ENCODE measurements around the gene ALOX5.

ALOX5 gene

DNA sequence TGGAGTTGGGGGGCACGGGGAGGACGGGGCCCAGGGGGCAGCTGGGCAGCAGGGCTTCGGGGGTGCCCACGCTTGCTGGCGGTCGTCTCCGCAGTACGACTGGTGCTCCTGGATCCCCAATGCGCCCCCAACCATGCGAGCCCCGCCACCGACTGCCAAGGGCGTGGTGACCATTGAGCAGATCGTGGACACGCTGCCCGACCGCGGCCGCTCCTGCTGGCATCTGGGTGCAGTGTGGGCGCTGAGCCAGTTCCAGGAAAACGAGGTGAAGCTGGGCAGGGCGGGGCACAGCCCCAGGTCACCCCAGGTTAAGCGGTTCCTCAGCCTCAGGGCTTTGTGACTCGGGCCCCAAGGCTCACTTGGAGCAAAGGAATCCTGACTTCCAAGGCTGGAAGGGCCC is 70.0 kb downstream of the ALOX5 start:
- DNase-seq = no peak

GRCh38 chr10:45444976-45445898 is 71.2 kb downstream of the ALOX5 start:
- no peak for DNase-seq

DNA sequence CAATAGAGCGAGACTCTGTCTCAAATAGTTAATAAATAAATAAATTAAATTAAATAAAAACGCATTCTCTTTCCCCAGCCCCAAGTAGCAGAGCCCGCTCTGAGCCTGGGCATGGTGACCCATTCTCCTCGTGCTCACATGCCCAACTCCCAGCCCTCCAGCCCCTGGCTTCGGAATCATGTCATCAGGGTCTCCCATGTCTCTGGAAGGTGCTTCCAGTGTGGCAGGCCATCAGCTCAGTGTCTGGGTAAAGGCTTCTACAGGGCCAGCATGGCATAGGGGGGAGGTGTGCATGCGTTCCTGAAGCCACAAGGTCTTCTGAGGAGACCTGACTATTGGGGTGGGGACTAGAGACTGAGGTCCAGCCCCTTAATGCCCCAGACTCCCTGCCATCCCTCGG is 72.8 kb downstream of the ALOX5 start:
- no peak for DNase-seq

- no peak for DNase-seq
Observed at GRCh38 chr10:45447416-45447815, 73.4 kb downstream of the ALOX5 start.

DNA sequence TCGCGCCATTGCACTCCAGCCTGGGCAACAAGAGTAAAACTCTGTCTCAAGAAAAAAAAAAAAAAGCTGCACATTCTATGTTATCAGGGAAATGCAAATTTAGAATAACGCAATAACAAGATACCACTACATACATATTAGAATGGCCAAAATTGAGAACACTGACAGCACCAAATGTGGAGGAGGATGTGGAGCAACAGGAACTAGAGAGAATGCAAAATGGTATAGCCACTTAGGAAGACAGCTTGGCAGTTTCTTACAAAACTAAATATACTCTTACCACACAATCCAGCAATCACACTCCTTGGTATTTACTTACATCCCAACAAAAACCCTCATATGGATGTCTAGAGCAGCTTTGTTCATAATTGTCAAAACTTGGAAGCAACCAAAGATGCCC is 76.8 kb downstream of the ALOX5 start:
- DNase-seq = no peak

DNA sequence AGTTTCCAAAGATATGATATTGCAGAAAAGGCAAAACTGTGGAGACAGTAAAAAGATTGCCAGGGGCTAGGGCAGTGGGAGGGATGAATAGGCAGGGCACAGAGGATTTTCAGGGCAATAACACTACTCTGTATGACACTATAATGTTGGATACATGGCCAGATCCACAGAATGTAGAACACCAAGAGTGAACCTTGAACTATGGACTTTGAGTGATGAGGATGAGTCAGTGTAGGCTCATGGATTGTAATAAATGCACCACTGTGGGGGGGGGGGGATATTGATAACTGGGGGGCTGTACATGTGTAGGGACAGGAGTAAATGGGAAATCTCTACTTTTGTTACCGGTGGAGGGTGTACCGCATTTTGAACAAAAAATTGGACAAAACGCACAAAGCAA is 77.4 kb downstream of the ALOX5 start:
- DNase-seq = no peak

DNA sequence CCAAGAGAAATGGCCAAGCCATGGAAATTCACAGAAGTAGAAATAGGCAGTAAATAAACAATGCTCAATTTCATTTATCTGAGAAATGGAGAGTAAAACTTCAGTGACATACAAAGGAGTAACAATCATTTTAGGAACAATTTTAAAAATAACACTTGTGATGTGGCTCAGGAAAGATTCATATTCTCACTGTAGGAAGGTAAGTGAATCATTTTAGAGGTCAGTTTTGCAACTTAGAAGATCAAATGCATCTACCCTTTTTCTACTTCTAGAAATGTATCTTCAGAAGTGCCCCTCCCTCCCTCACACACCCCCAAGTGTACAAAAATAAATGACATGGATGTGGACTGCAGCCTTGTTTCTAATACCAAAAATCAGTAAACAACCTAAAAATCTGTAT is 78.3 kb downstream of the ALOX5 start:
- no peak for DNase-seq

DNA sequence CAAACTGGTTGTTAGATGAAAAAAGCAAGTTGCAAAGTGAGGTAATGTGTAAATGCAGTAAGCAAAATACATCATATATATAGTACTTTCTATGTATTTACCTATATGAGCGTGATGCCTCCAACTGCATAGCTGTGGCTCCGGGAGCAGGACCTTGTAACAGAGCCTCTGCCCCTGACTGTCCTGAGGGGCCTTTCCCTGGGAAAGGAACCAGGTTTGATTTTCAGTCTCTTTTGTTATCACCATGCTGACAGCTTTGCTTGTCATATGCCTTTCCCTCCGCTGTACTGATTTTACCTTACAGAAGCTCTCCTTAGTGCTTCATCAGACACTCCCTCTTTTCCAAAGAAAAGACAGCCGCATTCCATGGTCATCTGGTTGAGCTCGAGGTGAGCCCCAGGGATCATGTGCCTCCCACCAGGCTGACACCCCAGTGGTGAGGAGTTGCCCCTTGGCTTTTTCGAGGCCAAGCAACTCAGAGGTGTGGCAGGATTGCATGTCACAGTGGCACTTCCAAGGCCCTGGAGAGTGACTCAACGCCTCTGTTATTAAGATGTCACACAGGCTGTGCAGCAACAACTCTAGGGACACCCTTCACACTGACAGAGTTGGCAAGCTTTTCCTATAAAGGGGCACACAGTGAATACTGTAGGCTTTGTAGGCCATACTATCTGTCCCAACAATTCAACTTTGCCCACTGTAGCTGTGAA is 78.9 kb downstream of the ALOX5 start:
- no peak for DNase-seq

GRCh38 chr10:45453639-45454255 is 79.7 kb downstream of the ALOX5 start:
- DNase-seq = no peak

- no peak for DNase-seq
Observed at GRCh38 chr10:45454262-45454661, 80.2 kb downstream of the ALOX5 start.

DNA sequence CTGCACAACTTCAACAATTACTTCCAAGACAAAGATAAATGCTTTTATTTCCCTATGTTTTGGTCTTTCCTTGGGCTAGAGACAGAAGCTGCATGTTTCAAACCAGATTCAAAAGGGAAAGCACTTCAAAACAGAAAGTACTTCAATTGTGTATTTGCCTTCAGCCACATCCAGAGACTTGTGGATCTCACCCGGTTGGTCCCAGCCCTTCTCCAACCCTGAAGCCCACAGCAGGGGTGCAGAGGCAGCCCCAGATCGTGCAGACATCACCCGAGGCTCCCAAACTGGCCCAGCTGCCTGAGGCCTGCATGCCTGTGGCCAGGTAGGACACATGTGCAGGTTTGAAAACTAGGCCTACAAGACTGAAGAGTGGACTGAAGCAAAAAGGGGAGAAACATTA is 80.8 kb downstream of the ALOX5 start:
- DNase-seq = no peak

DNA sequence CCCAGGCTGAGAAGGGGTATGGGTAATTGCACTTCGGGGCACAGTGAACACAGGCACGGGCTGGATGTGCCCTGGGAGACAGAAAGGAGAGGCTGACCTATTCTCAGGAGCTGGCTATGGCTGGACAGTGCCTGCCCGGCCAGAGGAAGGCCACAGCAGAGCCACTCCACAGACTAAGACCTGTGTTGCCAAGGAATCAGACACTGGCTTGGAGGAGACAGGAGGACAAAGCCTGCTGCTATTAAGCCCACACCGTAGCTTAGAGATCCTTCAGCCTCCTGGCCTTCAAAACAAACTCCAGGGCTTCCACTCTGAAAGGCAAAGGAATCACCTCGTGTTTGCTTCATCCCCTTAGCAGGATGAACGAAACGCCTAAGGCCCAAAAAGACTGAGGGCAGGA is 82.2 kb downstream of the ALOX5 start:
- no peak for DNase-seq

DNA sequence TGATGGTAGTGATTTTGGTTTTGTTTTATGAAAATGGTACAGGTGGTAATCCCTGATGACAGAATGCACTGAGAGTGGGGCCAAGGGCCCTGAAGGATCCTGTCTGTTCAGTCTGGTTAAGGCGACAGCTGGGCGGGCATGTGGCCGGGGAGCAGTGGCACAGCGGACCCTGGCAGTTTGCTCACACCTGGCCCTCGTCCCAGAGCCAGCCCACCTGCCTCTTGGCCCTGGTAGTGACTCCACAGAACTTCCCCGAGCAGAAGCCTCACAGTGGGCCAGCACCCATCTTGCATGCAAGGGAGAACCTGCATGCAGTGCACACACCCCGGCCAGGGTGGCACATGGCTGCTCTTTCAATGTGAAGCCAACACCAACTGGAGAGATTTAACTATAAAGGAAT is 82.8 kb downstream of the ALOX5 start:
- no peak for DNase-seq

DNA sequence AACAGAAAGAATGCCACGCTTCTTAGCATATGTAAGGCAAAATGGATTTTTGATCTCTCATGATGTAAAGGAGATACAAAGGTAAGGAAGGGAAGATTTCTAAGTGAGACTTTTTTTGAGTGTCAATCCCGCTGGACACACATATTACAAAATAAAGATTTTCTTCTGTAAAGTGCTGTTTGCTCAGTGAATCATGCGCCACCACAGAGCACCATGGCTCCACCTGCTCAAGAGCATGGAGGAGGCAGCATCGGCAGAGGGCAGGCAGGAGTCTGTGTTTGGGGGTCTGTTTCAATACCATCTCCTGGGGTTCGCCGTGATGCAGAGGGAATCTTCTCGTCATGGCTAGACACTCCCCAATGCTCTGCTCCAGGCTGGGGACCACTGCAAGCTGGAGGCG is 83.5 kb downstream of the ALOX5 start:
- DNase-seq = no peak

GRCh38 chr10:45460235-45460878 is 86.3 kb downstream of the ALOX5 start:
- DNase-seq = no peak

GRCh38 chr10:45461034-45461433 is 87.0 kb downstream of the ALOX5 start:
- no peak for DNase-seq

- DNase-seq = no peak
Observed at GRCh38 chr10:45463244-45464116, 89.5 kb downstream of the ALOX5 start.

DNA sequence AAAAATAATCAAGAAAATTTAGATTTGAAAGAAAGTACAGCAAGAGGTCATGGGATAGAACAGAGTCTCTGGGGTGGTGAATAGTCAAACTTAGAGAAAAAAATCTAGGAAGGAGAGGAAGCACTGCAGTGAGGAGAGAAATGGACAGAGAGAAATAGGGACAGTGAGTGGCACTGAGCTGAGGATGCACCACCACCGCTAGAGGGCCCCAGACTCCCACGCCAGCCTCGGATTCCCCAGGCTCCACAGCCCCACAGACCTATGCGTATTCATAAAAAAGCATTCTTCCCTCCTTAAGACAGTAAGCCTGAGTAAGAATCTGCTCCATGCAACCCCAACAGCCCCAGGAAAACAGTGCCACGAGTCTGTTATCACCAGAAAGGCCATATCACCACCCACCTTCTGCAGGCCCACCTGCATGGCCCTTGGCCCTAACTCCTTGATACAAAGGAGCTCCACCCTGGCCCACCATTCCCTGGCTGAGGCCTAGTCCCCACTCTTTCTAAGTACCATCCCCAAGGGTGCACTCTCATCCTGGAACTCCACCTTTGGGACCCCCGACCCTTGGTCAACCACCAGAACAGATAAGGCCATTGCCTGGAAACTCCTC is 91.0 kb downstream of the ALOX5 start:
- peak; percentile 53 for DNase-seq

- no peak for DNase-seq
Observed at GRCh38 chr10:45466784-45467183, 92.8 kb downstream of the ALOX5 start.

DNA sequence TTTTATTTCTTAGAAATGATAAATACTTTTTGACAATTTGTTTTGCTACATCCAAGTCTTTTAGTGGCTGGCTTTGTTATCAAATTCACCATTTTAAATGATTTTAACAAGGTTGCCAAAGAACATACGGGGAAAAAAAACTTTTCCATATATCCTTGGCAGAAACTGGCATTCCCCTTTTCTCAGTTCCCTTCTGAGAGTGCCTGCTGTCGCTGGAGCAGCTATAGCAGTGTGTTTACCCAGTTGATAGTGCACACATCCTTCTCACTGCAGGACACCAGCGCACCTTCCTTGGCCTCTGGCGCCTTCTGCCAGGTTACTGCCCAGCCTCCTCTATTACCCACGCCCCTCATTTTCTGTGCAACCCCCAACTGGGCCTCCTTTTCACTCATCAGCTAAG is 94.1 kb downstream of the ALOX5 start:
- no peak for DNase-seq

DNA sequence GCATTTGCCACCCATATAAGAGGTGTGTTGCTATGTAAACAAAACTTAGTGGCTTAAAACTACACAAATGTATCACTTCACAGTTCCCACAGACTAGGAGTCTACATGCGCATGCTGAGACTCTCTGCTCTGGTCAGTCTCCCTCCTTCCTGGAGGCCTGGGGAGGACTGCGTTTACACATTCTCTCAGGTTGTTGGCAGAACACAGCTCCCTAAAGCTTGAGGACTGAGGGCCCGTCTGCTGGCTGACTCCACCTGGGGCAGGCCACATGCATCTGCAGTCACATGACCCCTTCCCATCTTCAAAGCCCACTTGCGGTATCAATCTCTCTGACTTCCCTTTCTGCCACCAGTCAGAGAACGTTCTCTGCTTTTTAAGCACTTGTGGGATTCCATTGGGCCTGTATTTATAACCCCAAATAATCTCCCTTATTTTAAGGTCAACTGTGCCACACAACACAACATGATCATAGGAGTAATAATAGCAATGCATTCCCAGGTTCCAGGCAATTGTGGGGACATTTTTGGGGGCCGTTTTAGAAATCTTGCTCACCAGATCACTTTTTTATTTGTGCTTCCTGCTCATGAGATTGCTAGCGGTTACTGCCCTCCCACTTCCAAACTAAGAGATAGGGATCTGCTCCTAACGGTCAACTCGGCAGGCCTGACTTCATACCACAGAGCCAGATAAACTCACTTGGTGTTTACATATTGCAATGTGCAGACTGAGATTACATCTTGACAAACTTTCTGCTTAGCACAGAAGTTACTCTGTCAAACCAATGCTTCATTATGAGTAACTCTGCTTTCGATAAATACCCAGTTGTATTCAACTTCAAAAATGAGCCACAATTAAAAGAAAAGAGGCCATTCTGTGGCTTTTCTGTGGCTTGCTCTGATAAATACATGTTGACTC is 96.3 kb downstream of the ALOX5 start:
- no peak for DNase-seq

Data from NCI-H510A treated with DMSO at 0.1 percent for 48 hours (cell line).